Body of pancreas (tissue), 4 donors: Measurements from ENCODE around the gene ACAD9. TPM values are rescaled to one million over a fixed set of nuclear protein-coding genes. Genes with fewer than 3 reads are reported as not detected.
A peak's percentile ranks its signal among the peaks of the same experiment; 100 is the strongest.
"Not testable (repeated sequence)": the region's sequence is repeated elsewhere in the genome, so short reads cannot be mapped to it uniquely, and the experiment has no call there.

Experiments
- ATAC-seq: fragments of 150-250 bp; one replicate; pipeline ENCODE4 v1.9.1; 2016
- DNase-seq, 4 donors: peaks; one replicate each; pipeline ENCODE4 v3.0.0-alpha.2; 2019
- H3K27ac ChIP-seq, 4 donors: fragments of 200-600 bp; sonication (generic); 1 replicate in 3 of 4; 2 replicates in 1 of 4; pipeline versions ENCODE4 v1.5.1 to v1.6.1; 2016 to 2019; ENCODE audit warnings: mild to moderate bottlenecking in 1 of 4, mixed read lengths in 1 of 4, moderate library complexity in 1 of 4
- H3K27me3 ChIP-seq, 2 donors: fragments of 200-600 bp; sonication (generic); one replicate each; pipeline ENCODE4 v1.6.0; 2016; ENCODE audit warnings: mild to moderate bottlenecking in 1 of 2
- H3K36me3 ChIP-seq, 2 donors: fragments of 200-600 bp; sonication (generic); replicated peaks in 1 of 2; 2 replicates each; pipeline ENCODE4 v1.5.1; 2016; ENCODE audit warnings: low read depth in 2 of 2; ENCODE audit not compliant: insufficient read depth in 1 of 2
- H3K4me1 ChIP-seq: fragments of 200-600 bp; sonication (generic); one replicate; pipeline ENCODE4 v1.6.0; 2016
- H3K4me3 ChIP-seq, 2 donors: fragments of 200-600 bp; sonication (generic); 1 replicate in 1 of 2; 2 replicates in 1 of 2; pipeline ENCODE4 v1.5.1; 2016 to 2019
- H3K9me3 ChIP-seq, 3 donors: fragments of 200-600 bp; sonication (generic); 1 replicate in 2 of 3; 2 replicates in 1 of 3; pipeline ENCODE4 v1.5.1; 2016
- POLR2A ChIP-seq, 3 donors: fragments of 450-650 bp; IDR thresholded peaks; one replicate each; pipeline ENCODE4 v1.6.1; 2016; ENCODE audit warnings: antibody characterized with exemption in 3 of 3, mild to moderate bottlenecking in 2 of 3
- WGBS, 2 donors: methylation state at CpG; one replicate each; pipeline ENCODE4 v1.1.5; 2017; 5-methylcytosine and 5-hydroxymethylcytosine counted together
- intact Hi-C: fragments of 100-400 bp; cut with DNase I; formaldehyde crosslinking; loops from one replicate; pipeline ENCODE4 v1.15.1; 2023
- total RNA-seq, 2 donors: library from RNA; depleted of rRNA; stranded (reverse); fragments of >200 nt; gene quantifications; one replicate each; pipeline ENCODE4 v1.1.0, GENCODE V29; 2016
- TF ChIP-seq, protein P1 (sequence below), 7 experiments: fragments of 450-650 bp in 4 of 7; fragments of 200-600 bp in 3 of 7; sonication (generic) in 3 of 7; IDR thresholded peaks; one replicate each; pipeline ENCODE4 v1.5.1; 2016 to 2019; ENCODE audit warnings: antibody characterized with exemption in 7 of 7

Gene ACAD9
- 10 to 100 TPM; 22.8 to 46.5 TPM for total RNA-seq

DNA sequence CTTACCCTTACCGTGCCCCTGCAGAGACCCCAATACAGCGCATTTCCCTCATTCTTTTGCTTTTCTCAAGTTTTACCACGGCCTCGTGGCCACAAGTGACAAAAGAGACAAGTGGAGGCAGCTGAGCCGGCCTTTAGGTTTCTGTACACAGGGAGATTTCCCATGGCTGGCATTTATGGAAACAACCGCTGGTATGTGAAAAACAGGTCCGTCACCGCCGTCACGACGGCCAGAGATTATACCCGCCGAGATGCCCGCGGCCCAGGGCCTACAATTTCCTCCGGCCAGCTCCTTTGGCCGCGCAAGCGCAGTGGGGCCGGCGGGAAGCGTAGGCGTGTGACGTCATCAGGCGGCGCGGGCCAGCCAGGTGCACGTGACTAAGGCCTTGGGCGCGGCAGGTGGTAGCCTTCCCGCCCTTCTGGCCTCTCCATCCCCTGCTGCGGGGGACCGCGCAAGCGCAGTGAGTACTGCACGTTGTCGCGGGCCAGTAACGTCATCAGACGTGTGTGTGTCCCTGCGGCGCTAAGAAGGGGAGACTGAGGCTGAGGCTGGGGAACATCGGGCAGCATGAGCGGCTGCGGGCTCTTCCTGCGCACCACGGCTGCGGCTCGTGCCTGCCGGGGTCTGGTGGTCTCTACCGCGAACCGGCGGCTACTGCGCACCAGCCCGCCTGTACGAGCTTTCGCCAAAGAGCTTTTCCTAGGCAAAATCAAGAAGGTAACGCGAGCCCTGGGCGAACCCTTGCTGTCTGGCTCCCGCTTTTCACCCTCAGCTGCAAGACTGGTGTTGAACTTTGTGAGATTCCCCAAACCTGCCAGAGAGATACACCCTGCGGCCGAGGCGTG lies at the start of gene ACAD9:
TSS of gene ACAD9 (plus strand) at position 496 of the 845 bp plus-strand sequence. CDS start at position 568, 72 bp downstream.
- H3K27me3 ChIP-seq, result no peaks in the 10 kb centered on the region
- ATAC-seq (peak; percentile 98), DNase-seq (peak; percentile 98 to 99 (median 98))
- no peaks in the 10 kb centered on the region for H3K36me3 ChIP-seq
- TF ChIP-seq, protein P1, sequence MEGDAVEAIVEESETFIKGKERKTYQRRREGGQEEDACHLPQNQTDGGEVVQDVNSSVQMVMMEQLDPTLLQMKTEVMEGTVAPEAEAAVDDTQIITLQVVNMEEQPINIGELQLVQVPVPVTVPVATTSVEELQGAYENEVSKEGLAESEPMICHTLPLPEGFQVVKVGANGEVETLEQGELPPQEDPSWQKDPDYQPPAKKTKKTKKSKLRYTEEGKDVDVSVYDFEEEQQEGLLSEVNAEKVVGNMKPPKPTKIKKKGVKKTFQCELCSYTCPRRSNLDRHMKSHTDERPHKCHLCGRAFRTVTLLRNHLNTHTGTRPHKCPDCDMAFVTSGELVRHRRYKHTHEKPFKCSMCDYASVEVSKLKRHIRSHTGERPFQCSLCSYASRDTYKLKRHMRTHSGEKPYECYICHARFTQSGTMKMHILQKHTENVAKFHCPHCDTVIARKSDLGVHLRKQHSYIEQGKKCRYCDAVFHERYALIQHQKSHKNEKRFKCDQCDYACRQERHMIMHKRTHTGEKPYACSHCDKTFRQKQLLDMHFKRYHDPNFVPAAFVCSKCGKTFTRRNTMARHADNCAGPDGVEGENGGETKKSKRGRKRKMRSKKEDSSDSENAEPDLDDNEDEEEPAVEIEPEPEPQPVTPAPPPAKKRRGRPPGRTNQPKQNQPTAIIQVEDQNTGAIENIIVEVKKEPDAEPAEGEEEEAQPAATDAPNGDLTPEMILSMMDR (IDR thresholded peaks at IDR 0.05), result peak in 3 of 7 experiments; percentile 5 to 34 (median 19)
- peak; percentile 76 to 94 (median 94) for TF ChIP-seq POLR2A (IDR thresholded peaks at IDR 0.05)
- no peaks in the 10 kb centered on the region for H3K9me3 ChIP-seq
- intact Hi-C loops, result no loop called here
- H3K27ac ChIP-seq, result peak within 1 kb of the TSS; percentile 72 to 95 (median 92)
- H3K4me3 ChIP-seq, result peak within 1 kb of the TSS; percentile 72 to 79
- H3K4me1 ChIP-seq, result peaks cover 42% of the 10 kb centered on the region
- 0% methylated on average over 29 to 65 of the region's 65 CpGs for WGBS, 2 donors

DNA sequence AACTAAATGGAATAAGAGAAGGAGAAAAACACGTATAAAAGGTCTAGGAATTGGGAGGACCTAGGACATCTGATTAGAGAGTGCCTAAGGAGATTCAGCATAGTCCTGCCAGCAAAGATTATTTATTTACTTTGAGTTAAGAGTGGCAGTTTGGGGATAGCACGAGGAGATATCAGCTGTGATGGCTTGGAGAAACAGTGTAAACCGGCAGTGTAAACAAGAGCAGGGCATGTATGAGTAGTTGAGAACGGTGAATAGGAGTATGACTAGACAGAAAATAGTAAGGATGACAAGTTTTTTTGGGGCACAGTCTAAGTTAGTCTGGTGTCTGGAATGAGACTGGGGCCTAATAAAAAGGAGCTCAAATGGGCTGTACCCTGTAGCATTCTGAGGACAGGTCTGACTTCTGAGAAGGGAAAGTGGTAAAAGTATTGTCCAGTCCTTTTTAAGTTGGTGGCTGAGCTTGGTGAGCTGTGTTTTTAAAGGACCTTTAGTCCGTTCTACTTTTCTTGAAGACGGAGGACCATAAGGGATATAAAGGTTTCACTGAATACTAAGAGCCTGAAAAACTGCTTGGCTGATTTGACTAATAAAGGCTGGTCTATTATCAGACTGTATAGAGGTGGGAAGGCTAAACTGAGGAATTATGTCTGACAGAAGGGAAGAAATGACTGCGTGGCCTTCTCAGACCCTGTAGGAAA lies 49.3 kb upstream of the ACAD9 start:
- intact Hi-C loops, H3K4me3 ChIP-seq, DNase-seq, H3K27me3 ChIP-seq, H3K27ac ChIP-seq, H3K9me3 ChIP-seq, H3K4me1 ChIP-seq, H3K36me3 ChIP-seq, ATAC-seq: not testable (repeated sequence)
- 61 to 64% methylated on average over 7 of the region's 7 CpGs for WGBS, 2 donors

DNA sequence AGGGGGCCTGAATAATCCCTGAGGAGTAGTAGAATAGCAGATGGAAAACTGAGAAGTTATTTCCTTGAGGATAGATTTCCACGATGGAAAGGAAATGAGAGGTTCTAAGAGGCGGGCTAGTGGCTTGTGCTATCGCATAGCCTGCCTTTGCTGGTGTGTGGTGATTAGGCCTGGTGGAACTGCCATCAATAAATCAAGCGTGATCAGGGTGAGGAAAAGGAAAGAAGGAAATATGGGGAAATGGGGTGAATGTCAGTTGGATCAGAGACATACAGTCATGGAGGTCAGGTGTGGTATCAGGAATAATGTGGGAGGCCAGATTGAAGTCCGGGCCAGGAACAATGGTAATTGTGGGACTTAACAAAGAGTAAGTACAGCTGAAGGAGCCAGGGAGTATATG lies 48.7 kb upstream of the ACAD9 start:
- H3K27ac ChIP-seq, H3K27me3 ChIP-seq, DNase-seq, ATAC-seq, H3K4me1 ChIP-seq, H3K9me3 ChIP-seq, intact Hi-C loops, H3K4me3 ChIP-seq, H3K36me3 ChIP-seq: not testable (repeated sequence)
- 89 to 90% methylated on average over 5 of the region's 5 CpGs for WGBS, 2 donors

GRCh38 chr3:128832979-128833378 lies 46.4 kb upstream of the ACAD9 start:
- H3K9me3 ChIP-seq, intact Hi-C loops, H3K27ac ChIP-seq, ATAC-seq, H3K4me1 ChIP-seq, H3K27me3 ChIP-seq, DNase-seq, H3K36me3 ChIP-seq, H3K4me3 ChIP-seq: not testable (repeated sequence)
- 65 to 69% methylated on average over 5 of the region's 5 CpGs for WGBS, 2 donors

DNA sequence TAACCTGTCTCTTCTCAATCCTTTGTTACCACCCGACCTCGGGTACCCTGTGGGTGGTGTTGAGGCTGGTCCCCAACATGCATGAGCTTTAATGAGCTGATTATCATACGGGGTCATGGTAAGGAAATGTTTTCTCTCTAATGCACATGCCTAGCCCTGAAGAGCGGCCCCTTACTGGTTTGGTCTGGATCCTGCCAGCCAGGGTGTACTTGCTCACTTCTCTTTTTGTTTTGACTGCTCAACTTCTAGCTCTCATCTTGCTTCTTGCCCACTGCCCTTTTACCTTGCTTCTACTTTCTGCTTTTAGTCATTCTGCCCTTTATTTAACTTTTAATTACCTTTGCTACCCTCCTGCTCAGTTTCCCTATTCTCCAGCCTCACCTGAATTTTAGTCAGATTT lies 44.3 kb upstream of the ACAD9 start:
- H3K27ac ChIP-seq, result no peak overlapping the region
- H3K9me3 ChIP-seq, result no peaks in the 10 kb centered on the region
- no peaks in the 10 kb centered on the region for H3K27me3 ChIP-seq
- 72 to 82% methylated on average over 4 of the region's 4 CpGs for WGBS, 2 donors
- no peaks in the 10 kb centered on the region for H3K4me1 ChIP-seq
- intact Hi-C loops, result no loop called here
- H3K4me3 ChIP-seq, result no peak overlapping the region
- TF ChIP-seq, protein P1 (IDR thresholded peaks at IDR 0.05), result no peak
- no peak for TF ChIP-seq POLR2A (IDR thresholded peaks at IDR 0.05)
- ATAC-seq (no peak), DNase-seq (no peak)
- H3K36me3 ChIP-seq, result no peaks in the 10 kb centered on the region
